ENCODE results near the gene CLASP1. TPM values are rescaled to one million over a fixed set of nuclear protein-coding genes. Genes with fewer than 3 reads are reported as not detected.

CLASP1 gene
- total and polyA plus RNA-seq, 2 experiments from 2014 or later: 20.1 to 45.9 TPM

GRCh38 chr2:121358291-121358690, 291.0 kb downstream of the CLASP1 start:
- H4K20me1 ChIP-seq (ENCODE audit: insufficient read depth, poor library complexity, severe bottlenecking): no peaks in the 10 kb centered on the region
- H3K9me3 ChIP-seq (ENCODE audit: low read depth): no peaks in the 10 kb centered on the region
- 95% methylated on average over 2 of the region's 2 CpGs for WGBS (ENCODE audit: low lambda C conversion rate, missing lambda C conversion rate)
- no peaks in the 10 kb centered on the region for H3K36me3 ChIP-seq (replicated peaks; ENCODE audit: insufficient read depth, low read depth)
- no peaks in the 10 kb centered on the region for H3K9me2 ChIP-seq (replicated peaks; ENCODE audit: insufficient read depth)
- TF ChIP-seq EZH2phosphoT487 (IDR thresholded peaks at IDR 0.05; ENCODE audit: low read depth, severe bottlenecking, unreplicated experiment) (no peak), CTCF (IDR thresholded peaks at IDR 0.05; ENCODE audit: poor library complexity) (no peak), EZH2 (IDR thresholded peaks at IDR 0.05; ENCODE audit: borderline replicate concordance) (no peak)
- H3K27ac ChIP-seq: no peak overlapping the region
- H3K4me2 ChIP-seq: no peak overlapping the region
- peaks cover 15% of the 10 kb centered on the region for H3K4me1 ChIP-seq (ENCODE audit: insufficient read depth)
- no peak for DNase-seq (ENCODE audit: low spot score)
- H2AFZ ChIP-seq: no peak overlapping the region
- no peaks in the 10 kb centered on the region for H3K27me3 ChIP-seq
- H3K79me2 ChIP-seq: no peaks in the 10 kb centered on the region
- H3K4me3 ChIP-seq: no peak overlapping the region

DNA sequence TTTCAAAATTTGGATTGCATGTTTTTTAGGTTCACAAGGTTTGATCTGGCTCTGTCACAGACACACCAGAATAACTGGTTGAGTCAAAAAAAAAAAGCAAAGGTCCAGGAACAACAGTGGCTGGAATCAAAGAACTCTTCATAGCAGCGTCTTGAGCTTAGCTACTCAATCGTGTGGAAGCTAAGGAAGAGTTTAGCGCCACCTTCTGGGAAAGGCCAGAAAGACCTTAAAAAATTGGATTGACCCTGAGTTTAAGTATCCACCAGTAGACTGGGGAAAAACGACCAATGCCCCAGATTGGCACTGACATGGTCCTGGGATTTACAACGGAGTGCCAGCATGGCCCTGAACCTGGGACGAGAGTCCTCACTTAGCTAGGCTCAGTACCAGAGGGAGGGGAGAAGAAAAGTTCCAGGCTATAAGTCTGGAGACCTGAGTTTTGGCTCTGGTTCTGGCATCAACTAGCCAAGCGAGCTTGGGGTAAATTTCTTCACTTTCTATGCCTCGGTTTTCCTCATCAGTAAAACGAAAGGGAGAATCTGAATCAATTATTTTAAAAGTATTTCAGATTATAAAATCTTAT, 293.1 kb downstream of the CLASP1 start:
- H3K9me2 ChIP-seq (replicated peaks; ENCODE audit: insufficient read depth): no peaks in the 10 kb centered on the region
- no peak overlapping the region for H2AFZ ChIP-seq
- TF ChIP-seq CTCF (IDR thresholded peaks at IDR 0.05; ENCODE audit: poor library complexity) (peak; percentile 77), EZH2phosphoT487 (IDR thresholded peaks at IDR 0.05; ENCODE audit: low read depth, severe bottlenecking, unreplicated experiment) (no peak)
- peaks cover 15% of the 10 kb centered on the region for H3K4me1 ChIP-seq (ENCODE audit: insufficient read depth)
- H3K27ac ChIP-seq: no peak overlapping the region
- peak; percentile 83 for DNase-seq (ENCODE audit: low spot score)
- H3K79me2 ChIP-seq: no peaks in the 10 kb centered on the region
- no peaks in the 10 kb centered on the region for H3K36me3 ChIP-seq (replicated peaks; ENCODE audit: insufficient read depth, low read depth)
- no peak overlapping the region for H3K4me3 ChIP-seq
- no peak overlapping the region for H3K4me2 ChIP-seq
- H3K27me3 ChIP-seq: no peaks in the 10 kb centered on the region
- WGBS (ENCODE audit: low lambda C conversion rate, missing lambda C conversion rate): 38% methylated on average over 9 of the region's 9 CpGs
- H4K20me1 ChIP-seq (ENCODE audit: insufficient read depth, poor library complexity, severe bottlenecking): no peaks in the 10 kb centered on the region
- no peaks in the 10 kb centered on the region for H3K9me3 ChIP-seq (ENCODE audit: low read depth)

DNA sequence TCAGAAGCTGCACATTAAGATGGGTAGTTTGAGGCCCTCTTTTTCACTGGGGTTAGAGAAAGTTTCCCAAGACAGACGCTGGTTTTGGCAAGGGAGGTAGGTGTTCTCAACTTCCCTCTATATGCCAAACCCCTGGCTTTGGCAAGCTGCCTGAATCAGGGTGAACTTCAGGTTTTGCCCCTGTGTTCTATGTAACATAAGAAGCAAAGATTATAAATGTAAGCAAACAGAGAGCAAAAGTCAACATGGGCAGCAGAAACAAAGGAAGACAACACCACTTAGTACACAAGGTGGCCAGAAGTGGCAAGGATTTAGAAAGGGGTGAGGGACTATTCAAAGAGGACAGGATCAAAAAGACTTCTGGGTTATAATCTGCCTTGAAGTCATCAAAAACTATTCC, 293.8 kb downstream of the CLASP1 start:
- no peak overlapping the region for H3K27ac ChIP-seq
- no peak overlapping the region for H3K4me2 ChIP-seq
- no peaks in the 10 kb centered on the region for H3K9me2 ChIP-seq (replicated peaks; ENCODE audit: insufficient read depth)
- H2AFZ ChIP-seq: no peak overlapping the region
- WGBS (ENCODE audit: low lambda C conversion rate, missing lambda C conversion rate): 74% methylated on average over 1 of the region's 1 CpG
- TF ChIP-seq CTCF (IDR thresholded peaks at IDR 0.05; ENCODE audit: poor library complexity) (no peak), EZH2 (IDR thresholded peaks at IDR 0.05; ENCODE audit: borderline replicate concordance) (no peak), EZH2phosphoT487 (IDR thresholded peaks at IDR 0.05; ENCODE audit: low read depth, severe bottlenecking, unreplicated experiment) (no peak)
- peaks cover 15% of the 10 kb centered on the region for H3K4me1 ChIP-seq (ENCODE audit: insufficient read depth)
- no peak for DNase-seq (ENCODE audit: low spot score)
- H3K36me3 ChIP-seq (replicated peaks; ENCODE audit: insufficient read depth, low read depth): no peaks in the 10 kb centered on the region
- no peak overlapping the region for H3K4me3 ChIP-seq
- H4K20me1 ChIP-seq (ENCODE audit: insufficient read depth, poor library complexity, severe bottlenecking): no peaks in the 10 kb centered on the region
- H3K27me3 ChIP-seq: no peaks in the 10 kb centered on the region
- no peaks in the 10 kb centered on the region for H3K79me2 ChIP-seq
- no peaks in the 10 kb centered on the region for H3K9me3 ChIP-seq (ENCODE audit: low read depth)

Data from hepatocyte (in vitro differentiated cells).